HL-60/S4 treated with retinoic acid at 250 ng/mL for 4 days and 3 days (cell line): ENCODE results near the gene CCDC170.
"Not testable (repeated sequence)": the region's sequence is repeated elsewhere in the genome, so short reads cannot be mapped to it uniquely, and the experiment has no call there.

ENCODE experiments used
- in situ Hi-C: fragments of 300-500 bp; cut with MboI; formaldehyde crosslinking; loops from 2 replicates; pipeline ENCODE4 v1.7.0; 2022; ENCODE audit warnings: low sequenced_read_pairs

CCDC170 gene

DNA sequence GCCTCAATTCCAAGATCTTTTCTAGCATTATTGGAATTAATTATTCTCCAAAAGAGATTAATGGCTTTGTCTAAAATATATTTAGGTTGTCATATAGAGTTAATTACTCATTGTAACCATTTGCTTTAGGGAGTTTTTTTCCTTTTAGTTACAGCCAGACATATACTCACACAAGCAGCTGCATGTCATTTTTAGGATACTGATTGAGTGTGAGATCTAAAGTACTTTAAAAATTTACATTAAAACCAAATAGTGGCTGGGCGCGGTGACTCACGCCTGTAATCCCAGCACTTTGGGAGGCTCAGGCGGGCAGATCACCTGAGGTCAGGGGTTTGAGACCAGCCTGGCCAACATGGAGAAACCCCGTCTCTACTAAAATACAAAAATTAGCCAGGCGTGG is 51.1 kb downstream of the CCDC170 start:
- in situ Hi-C loops: not testable (repeated sequence)

DNA sequence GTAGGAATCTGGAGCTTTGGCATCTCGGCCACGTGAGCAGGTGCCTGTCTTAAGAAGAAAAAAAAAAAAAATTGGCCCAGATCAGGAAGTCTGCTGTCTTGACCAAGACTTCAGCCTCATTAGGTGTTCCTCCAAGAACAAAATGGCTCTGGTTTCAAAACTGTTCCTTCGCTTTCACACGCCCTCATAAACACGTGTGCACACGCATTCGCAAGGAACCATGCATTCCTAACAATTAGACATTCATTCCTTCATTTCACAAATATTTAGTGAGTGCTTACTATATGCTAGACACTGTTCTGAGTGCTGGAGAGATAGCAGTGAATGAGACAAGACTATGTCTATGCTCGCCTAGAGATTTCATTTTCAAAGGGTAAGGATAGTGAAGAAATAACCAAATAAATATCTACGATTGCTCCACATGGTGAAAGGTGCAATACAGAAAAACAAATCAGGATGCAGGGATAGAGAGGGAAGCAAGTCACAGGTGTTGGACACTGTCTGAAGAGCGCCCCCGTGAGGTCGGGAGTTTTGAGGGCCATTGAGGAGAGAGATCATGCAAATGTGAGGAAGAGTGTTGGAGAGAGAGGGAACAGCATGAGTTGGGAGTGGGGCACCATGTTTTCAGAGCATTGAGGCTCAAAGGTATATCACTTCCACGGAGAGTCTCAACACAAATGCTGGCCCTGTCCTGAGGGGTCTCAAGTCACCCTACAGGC is 53.3 kb downstream of the CCDC170 start:
- in situ Hi-C loops: no loop called here

DNA sequence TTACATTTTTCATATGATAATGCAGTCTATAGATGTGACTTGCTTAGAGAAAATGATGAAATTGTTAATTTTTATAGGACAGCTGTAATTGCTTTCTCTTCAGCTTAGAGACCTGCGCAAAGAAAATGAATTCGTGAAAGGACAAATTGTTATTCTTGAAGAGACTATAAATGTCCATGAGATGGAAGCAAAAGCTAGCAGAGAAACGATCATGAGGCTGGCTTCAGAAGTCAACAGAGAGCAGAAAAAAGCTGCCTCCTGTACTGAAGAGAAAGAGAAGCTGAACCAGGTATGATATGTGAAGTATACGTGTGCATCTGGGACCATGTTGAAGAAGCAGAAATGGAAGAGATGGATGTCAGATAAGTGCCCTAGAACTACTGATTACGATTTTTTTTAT is 54.4 kb downstream of the CCDC170 start:
- in situ Hi-C loops: no loop called here

DNA sequence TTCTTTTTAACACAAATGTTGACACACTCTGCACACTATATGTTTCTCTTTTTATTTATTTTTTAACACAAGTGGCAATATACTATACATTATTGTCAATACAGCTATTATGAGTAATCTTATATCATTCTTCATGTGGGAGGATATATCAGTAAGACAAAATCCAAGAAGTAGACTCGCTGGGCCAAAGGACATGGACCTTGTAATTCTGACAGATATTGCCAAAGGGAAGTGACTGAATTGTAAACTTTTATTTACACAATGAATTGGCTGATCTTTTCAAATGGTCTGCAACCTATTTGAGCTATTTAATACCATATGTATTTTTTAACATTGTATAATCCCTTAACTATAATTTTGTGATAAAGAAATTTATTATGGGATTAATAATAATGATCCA is 56.0 kb downstream of the CCDC170 start:
- in situ Hi-C loops: no loop called here

DNA sequence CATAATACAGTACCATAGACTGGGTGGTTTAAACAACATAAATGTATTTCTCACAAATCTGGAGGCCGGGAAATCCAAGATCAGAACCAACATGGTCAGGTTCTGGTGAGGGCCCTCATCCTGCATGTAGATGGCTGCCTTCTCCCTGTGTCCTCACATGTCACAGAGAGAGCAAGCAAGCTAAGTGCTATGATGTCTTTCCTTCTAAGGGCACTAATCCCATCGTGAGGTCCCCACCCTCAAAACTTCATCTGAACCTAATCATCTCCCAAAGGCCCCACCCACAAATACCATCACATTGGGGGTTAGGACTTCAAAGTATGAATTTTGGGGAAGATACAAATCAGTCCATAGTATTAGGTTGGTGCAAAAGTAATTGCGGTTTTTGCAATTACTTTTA is 56.8 kb downstream of the CCDC170 start:
- in situ Hi-C loops: no loop called here

DNA sequence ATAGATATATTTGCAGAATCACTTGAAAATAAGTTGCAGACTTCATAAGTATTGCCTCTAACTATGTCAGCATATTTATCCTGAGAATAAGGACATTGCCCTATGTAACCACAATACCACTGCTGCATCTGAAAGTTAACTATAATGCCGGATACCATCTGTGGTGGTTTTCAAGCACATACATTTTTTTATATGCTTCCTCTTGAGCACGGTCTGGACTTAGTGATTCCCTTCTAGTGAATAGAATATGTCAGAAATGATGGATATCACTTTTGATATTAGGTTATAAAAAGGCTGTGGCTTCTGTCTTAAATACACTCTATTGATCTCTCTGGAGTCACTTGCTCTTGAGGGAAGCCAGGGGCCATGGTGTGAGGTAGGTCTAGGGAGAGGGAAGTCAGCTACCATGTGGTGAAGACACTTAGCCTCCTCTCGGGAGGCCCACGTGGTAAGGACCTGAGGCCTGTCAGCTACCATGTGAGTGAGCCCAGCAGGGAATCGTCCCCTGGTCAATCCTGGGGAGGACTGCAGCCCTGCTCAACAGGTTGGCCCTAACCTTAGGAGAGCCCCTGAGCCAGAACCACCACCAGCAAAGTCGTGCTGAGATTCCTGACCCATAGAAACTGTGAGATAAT is 57.5 kb downstream of the CCDC170 start:
- in situ Hi-C loops: no loop called here

DNA sequence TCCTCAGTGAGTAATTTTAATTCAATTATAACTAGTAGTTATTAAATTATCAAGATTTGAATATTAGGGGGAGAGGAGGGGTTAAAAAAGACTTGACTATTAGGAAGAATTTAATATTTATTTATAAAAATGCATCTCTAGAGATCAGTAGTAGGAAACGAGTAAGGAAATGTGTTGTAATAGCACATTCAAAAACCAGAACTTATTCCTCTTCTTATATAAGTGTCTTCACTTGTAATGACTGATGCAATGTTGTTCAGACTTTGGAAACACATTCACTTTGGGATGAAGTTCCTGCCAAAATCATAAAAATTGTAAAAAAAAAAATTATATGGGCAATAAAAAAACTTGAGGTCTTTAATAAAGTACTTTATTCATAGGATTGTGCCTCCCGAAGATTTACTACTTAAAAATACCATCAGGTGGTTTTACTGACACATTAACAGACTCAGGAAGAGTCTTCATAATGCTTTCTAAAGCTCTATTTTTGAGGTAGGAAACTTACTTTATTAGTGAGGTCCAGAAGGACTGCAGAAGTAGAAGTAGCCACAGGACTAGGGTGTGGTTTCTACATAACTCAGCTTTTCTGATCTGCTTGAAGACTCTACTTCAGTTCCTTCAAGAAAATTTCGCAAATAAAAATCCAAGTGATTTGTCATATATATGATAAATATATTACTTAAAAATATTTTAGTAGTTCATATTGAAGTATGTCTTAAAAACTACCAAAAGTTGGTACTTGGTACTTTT is 59.8 kb downstream of the CCDC170 start:
- in situ Hi-C loops: no loop called here

DNA sequence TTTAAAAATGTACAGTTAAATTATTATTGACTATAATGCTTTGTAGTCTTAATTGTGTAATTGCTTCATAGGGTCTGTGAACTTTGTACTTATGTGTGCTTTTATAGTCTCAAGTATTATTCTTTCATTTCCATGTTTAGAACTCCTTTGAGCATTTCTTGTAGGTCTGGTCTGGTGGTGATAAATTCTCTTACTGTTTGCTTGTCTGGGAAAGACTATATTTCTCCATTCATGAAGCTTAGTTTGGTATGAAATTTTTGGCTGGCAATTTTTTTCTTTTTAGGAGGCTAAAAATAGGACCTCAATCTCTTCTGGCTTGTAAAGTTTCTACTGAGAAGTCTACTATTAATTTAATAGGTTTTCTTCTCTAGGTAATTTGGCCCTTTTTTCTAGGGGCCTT is 67.4 kb downstream of the CCDC170 start:
- in situ Hi-C loops: no loop called here

DNA sequence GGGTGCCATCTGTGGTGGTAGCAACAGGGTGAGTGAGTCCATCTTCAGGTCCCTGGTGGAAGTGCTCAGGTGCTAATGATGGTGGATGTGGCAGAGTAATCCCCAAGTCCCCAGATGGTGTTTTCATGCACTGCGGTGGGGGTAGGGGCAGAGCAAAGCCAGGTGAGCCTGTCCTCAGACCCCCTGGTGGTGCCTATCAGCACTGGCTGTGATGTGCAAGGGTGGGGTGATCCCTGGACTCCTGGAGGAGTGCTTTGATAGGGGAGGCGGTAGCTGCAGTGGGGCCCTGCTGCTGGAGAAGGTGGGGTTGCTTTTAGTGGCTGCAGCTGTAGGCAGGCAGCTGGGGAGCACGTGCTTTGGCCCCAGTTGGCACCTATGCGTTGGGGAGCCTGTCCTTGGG is 70.8 kb downstream of the CCDC170 start:
- in situ Hi-C loops: no loop called here

DNA sequence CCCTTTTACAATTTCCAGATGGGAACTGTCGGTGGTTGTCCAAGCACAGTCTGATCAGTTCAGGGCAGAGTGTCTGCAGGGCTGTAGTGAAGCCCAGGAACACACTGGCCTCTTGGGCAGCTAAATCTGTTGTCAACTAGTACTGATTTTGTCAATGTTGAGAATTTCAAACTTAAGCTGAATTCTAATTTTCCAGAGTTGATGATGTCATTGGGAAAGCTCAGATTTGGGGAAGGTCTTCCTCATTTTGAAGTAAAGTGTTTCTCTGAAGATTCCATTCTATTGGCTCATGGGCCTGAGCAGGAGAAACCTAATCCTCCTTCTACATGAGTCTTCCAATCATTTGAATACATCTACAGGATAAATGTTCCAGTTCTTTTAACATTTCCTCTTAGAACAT is 72.1 kb downstream of the CCDC170 start:
- in situ Hi-C loops: no loop called here

DNA sequence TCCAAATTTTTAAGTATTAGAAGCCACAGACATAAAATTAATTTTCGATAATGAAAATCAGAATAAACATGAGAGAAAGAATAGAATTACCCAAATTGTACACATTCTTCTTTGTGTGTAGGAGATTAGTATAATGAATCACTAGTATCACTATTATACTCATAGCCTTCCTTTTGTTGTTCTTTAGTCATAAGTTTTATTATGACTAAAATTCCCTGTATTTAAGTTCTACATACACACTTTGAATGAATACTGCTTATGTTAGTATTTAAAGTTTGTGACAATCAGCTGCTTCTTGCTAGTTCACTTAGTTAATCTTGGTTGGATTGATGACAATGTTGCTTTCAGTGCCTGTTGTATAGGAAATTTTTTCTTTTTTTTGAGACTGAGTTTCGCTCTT is 72.7 kb downstream of the CCDC170 start:
- in situ Hi-C loops: no loop called here

DNA sequence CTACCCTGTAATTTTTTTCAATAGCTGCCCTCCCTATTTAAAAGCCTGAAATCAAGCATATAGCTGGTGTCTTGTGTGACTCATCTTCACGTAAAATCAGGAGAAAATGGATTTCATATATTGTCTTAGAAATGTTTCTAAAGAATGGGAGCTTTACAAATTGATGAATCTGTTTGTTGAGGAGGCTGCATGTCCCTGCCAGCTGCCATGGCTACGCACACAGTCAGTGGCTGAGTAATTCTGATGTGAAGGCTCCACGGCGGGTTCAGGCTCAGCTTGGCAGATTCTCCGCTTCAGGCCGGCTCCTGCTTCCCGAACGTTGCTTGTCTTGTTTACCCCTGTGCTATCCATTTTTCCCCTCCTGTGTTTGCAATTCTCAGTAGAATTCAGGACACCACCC is 82.8 kb downstream of the CCDC170 start:
- in situ Hi-C loops: no loop called here

DNA sequence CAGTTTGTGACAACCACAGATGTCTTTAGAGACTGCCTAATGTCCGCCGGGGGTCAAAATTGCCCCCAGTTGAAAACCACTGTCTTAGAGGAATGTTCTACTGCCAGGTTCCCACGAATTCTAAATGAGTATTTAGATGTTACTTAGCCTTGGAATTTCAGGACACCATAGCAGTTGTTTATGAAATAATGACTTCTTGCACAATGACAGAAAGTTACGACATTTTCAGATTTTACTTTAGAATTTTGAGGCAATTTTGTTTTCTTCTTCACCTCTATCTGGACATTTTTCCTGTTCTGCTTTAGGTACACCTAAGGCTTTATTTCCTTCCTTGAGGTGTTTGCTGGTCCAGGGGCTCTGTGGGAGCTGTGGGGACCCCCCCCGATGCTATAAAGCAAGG is 83.4 kb downstream of the CCDC170 start:
- in situ Hi-C loops: no loop called here

DNA sequence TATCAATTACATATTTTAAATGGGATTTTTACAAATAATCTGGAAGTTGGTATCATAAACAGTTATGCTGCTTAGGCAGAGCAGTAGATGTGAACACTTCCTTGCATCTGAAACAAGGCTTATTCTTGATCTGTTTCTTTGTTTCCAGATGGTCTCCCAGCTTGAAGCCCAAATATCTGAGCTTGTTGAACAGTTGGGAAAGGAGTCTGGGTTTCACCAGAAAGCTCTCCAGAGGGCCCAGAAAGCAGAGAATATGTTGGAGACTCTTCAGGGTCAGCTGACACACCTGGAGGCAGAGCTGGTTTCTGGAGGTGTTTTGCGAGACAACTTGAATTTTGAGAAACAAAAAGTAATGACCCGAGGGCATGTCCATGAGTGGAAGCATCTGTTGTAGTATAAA is 91.9 kb downstream of the CCDC170 start:
- in situ Hi-C loops: no loop called here

DNA sequence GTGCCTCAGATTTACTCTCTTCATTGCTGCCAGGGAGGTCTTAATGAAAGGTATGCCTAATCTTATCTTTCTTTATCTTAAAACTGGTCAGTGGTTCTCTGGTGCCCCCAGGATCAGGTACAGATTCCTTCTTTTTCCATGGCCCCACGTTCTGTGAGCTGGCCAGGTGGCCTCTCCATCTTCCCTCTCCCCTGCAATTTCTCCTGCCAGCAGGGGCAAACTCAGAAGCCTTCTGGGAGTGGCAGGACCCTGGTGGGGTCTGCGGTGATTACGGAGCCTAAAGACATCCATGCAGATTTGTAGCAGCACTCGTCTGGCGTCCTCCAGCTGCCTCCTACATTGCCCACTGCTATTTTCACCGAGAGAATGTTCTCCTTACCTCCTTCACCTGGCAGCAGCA is 95.8 kb downstream of the CCDC170 start:
- in situ Hi-C loops: no loop called here

DNA sequence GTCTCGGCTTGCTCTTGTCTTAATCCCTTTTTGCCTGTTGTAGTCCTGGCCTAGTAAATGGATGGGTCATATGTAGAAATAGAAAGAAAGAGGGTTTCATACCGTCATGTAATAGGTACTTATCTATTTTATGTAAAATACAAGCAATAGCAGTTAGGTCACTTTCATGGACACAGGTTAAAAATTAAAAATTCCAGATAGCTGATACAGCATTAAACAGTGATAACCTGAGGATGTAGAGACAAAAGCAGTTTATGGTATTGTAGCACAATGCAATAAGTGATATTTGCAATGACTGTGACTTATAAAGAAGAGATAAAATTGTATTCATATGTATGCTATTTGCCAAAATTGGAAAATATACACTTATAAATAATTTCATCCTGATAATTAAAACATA is 96.9 kb downstream of the CCDC170 start:
- in situ Hi-C loops: no loop called here

DNA sequence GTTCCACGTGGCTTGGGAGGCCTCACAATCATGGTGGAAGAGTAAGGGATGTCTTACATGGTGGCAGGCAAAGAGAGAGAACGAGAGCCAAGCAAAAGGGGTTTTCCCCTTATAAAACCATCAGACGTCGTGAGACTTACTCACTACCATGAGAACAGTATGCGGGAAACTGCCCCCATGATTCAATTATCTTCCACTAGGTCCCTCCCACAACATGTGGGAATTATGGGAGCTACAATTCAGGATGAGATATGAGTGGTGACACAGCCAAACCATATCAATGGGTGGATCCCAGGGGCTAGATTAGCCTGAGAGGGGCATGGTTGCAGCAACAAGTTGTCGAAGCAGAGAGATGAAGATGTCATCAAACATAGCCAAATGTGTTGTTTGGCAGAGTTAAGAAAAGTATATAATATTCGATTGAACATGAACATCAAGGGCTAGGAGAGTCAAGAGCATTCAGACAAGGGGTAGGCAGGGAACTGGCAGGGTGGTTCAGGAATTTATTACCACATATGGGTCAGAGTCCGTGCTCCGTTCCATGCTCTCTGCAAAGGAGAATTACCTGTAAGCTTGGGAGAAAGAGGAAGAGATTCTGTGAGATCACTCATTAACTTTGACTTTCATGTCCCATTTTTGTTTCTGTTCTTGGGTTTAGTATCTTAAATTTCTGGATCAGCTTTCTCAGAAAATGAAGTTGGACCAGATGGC is 98.8 kb downstream of the CCDC170 start:
- in situ Hi-C loops: no loop called here

DNA sequence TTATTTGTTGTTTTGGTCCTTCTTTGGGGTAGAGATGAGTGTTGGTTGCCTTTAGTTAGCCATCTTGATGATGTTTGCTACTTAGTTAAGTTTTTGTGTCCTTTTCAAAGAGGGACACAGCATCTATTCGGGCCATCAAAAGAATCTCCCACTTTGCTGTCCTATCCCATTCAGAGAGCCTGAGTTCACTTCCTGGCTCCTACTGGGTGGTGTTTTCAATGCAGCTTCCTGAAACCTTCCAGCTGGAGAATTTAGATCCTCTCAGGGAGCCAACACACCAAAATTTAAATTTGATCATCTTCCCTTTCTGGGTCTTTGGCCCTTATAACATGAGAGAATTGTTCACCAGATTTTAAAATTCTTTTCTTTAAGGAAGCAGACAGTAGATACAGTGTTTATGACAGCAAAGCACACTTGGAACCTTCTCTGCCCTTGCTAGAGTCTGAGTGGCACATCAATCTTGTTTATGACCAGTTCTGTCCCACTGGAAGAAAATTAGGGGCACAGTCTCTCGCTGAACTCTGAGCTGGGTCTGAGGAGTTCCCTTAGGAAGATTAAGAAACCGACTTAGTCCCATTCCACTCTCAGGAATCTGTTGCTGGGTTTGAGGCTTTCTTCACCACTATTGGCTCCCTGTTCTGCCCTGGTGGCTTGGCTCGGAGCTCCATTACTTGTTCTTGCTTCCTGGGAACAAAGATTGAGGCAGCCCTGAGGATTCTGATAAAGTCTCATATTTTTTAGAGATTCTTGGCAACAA is 115.5 kb downstream of the CCDC170 start:
- in situ Hi-C loops: no loop called here

DNA sequence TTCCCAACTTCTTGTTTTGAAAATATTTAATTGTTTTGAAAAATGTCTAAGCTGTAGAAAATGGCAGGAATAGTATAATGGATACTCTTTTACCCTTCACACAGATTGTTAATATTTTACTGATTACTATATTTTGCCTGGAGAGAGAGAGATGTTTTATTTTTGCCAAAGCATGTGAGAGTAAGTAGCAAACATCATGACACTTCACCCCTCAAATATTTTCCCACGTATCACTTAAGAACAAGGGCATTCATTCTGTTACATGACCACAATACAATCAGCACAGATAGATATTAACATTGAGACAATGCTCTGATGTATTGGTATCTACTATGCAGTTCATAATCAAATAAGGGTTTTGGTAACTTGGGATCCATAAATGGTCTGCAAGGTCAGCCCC is 116.5 kb downstream of the CCDC170 start:
- in situ Hi-C loops: no loop called here

DNA sequence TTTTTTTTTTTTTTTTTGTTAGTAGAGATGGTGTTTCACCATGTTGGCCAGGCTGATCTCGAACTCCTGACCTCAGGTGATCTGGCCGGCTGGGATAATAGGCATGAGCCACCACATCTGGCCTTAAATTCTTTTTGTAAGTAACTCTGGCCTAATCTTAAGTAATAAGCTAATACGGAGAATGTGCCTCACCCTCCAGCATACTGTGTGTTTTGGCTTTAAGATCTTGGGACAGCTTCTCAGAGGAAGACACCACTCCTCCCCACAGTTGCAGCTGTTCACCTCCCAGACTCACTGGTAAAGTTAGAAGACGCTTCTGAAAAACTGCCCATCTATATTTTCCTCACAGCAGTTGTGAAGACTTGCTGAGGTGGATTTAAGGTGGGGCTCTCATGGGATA is 120.8 kb downstream of the CCDC170 start:
- in situ Hi-C loops: no loop called here

DNA sequence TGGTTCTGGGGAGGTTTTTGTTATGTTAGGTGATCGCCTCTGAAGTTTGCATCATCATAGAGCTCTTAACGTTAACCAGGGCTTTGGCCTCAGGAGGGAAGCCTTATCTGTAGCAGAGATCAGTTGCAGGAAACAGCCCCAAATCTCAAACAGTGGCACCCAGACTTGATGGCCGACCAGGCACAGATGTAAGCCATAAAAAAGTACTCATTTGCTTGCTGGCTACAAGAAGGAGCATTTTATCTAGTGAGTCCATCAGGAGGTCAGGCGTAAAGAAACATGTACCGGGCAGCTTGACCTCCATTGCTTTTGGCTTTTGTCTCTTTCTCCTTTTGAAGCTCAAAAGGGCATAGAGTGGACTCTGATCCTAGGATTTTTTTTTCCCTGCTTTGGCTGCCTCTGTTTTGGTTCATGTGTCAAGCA is 122.3 kb downstream of the CCDC170 start:
- in situ Hi-C loops: no loop called here
